Brain pericyte (primary cell): ENCODE measurements around the gene CDC6.

Experiments used
- DNase-seq: peaks from one replicate; pipeline ENCODE4 v3.0.0-alpha.2; 2012; ENCODE audit warnings: low read depth, low spot score

The CDC6 gene, protein sequence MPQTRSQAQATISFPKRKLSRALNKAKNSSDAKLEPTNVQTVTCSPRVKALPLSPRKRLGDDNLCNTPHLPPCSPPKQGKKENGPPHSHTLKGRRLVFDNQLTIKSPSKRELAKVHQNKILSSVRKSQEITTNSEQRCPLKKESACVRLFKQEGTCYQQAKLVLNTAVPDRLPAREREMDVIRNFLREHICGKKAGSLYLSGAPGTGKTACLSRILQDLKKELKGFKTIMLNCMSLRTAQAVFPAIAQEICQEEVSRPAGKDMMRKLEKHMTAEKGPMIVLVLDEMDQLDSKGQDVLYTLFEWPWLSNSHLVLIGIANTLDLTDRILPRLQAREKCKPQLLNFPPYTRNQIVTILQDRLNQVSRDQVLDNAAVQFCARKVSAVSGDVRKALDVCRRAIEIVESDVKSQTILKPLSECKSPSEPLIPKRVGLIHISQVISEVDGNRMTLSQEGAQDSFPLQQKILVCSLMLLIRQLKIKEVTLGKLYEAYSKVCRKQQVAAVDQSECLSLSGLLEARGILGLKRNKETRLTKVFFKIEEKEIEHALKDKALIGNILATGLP

DNA sequence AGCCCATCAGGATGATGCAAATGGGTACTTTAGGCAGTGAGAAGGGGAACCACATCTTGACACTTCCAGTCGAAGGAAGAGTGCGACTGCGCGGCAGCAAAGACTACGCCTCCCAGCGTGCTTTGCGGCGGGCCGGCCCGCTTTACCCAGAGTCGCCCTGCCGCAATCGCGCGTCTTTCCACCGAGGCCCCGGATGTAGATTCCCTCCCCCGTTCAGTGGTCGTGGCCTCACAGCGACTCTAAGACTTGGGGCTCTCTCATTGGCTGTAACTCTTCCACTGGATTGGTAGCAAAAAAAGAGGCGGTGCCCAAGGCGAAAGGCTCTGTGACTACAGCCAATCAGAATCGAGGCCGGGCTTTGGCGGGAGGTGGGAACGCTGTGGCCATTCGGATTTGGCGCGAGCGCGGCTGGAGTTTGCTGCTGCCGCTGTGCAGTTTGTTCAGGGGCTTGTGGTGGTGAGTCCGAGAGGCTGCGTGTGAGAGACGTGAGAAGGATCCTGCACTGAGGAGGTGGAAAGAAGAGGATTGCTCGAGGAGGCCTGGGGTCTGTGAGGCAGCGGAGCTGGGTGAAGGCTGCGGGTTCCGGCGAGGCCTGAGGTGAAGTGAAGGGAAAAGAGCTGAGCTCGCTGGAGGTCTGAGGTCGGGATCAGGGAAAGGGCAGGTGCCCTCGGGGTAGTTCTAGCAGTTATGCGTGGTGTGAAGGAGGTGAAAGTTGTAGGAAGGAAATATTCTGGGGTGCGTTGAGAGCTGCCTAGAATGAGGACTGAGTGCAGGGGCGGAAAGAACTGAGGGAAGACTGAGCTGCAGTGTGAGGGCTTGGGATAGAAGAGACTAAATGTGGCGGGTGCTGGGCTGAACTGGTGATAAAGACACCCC lies at the start of gene CDC6:
Gene CDC6 (plus strand): TSS at position 386 of the 876 bp plus-strand sequence. CDS start 1,542 bp downstream, outside the sequence.
- peak; percentile 97 for DNase-seq

DNA sequence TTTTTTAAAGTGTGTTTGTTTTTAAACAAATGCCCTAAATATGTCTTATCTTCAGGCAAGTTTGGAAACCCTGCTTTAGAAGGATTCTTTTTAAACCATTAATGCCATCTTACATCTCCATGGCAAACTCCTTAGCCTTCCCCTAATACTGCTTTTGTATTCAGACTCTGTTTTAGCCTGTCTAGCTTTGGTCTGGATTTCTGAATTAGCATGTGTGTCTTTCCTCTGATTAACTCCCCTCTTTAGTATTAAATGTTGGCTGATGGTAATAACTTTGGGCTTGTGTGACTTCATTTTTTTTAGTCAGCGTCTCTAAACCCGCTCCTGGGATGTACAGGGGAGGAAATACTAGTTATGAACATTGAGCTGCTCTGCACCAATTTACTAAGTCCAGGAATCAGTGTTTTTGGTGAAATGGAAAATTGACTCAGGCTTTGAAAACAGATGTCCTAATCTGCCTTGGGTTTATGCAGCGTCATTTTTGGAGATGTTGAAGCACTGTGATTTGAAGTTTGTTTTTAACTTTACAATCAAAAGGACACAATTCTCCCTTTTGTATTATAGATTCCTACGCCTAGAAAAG lies 46.3 kb upstream of the CDC6 start:
- no peak for DNase-seq

DNA sequence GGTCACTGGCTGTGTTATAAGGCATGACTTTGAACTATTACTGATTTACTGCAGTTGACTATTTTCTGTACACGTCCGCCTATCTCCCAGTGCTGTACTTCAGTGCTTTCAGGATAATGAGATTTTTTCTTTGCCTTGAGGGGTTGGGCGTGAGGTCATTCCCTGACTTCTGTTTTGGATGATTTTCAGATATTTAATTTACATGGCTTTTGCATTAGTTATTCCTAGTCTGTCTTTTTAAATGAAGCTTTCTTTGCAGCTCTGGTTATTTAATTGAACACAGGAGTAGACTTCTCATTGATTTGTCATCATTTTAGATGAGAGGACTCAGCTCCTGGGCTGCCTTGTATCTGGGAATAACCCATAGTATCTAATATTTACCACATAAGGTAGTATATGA lies 44.9 kb upstream of the CDC6 start:
- no peak for DNase-seq

DNA sequence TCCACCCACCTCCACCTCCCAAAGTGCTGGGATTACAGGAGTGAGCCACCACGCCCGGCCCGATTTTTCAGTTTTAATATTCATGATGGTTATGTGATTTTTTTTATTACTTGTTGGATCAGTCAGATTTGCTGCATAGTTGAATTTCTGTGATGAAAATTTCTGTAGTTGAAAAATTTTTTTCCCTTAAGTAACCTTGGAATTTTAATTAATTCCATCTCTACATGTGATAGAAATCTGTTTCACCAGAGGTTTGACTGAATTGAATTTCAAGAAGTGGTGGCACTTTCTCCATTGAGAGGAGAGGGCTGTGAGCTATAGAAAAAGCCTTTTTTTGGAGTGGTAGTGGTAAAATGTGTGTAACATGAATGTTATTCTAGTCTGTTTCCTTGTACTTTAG lies 43.9 kb upstream of the CDC6 start:
- DNase-seq = no peak

DNA sequence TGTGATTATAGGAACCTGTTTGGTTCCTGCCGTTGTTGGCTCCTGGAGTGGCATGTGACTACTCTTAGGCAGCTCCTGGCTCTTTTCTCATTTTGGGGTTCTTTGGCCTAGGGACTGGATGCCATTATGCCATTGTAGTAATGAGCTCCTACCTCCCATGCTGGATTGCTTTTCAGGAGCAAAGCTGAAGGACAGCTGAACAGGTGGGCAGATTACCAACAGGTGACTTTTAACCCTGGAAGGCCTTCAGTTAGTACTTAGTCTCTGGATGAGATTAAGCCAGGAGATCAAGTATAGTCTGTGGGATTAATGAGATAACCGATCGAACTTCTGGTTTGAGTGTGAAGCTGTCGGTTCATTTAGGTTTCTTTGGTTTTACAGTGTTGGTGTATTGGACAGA lies 43.4 kb upstream of the CDC6 start:
- DNase-seq = no peak

DNA sequence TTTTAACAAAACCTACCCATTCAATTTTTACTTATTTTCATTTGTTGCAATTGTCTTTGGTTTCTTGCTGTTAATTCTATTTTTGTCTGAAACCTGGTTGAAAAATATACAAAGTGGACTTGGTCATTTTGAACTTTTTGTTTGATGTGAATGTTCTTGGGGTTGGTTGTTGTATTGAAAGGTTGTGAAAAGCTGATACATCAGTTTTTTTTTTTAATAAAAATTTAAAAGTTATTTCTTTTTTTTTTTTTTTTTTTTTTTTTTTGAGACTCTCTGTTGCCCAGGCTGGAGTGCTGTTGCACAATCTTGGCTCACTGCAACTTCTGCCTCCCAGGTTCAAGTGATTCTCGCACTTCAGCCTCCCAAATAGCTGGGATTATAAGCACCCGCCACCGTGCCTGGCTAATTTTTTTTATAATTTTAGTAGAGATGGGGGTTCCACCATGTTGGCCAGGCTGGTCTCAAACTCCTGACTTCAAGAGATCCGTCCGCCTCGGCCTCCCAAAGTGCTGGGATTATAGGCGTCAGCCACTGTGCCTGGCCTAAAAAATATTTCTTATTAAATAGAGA lies 39.7 kb upstream of the CDC6 start:
- no peak for DNase-seq

DNA sequence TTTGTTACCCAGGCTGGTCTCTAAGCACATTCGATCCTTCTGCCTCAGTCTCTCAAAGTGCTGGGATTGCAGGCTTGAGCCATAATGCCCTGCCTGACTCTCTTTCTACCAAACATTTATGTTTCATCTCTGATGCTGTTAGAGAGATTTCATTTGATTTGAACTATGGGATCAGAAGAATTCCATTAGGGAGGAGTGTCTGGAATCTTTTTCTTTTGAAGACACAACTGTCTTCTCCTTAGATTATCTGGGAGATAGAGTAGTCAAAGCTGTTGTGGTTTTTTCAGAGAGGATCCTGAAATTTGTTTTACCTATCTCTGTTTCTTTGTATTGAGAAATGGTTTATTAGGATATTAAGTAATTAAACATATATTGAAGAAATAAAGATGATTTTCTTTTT lies 39.2 kb upstream of the CDC6 start:
- DNase-seq = no peak

DNA sequence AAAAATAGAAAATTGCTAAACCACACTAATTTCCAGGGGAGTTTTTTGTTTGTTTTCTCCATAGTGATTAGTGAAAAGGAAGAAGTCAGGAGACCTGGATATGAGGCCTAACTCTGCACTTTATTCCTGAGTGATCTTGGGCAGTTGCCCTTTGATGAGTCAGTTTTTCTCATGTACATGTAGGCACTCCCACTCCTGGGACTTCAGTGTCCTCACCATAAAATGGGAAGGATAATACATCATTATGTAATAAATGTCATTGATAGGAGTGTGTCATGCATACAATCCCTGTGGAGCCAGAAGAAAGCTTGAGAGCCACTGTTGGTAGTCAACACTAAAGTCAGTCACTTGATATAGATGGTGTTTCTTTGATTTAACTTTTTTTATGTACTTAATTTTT lies 36.1 kb upstream of the CDC6 start:
- no peak for DNase-seq

DNA sequence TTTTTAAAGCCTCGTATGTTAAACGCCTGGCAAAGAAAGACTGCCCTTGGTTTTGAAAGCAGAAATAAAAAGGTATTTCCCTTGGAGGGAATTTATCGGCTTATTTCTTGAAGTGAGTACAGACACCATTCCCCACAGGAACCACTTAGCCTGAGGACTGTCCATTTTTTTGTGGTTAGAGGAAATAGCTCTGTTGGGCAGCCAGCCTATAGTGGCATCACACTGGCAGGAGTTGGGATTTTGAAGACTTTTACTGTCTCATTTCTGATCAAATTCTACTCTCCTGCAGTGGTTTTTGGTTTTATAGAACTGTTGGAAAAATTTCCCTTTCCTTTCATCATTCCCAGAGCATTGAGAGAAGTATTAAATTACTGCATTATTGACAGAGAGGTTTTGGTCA lies 34.1 kb upstream of the CDC6 start:
- no peak for DNase-seq

DNA sequence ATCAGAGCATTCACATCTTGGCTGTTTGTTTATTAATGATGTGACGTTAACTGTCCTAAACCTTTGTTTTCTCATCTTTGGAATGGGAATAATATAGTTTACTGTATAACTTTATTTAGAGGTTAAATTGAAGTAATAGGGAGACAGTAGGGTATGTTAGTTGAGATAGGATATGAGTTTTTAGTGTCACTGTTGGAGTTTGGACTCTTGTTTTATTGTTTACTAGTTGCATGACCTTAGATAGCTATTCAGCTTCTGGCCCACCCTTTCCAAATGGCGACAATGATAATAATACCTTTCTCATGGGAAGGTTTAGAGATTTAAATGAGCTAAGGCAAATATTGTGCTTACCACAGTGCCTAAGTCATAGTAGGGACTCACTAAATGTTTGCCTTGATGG lies 28.2 kb upstream of the CDC6 start:
- DNase-seq = no peak

DNA sequence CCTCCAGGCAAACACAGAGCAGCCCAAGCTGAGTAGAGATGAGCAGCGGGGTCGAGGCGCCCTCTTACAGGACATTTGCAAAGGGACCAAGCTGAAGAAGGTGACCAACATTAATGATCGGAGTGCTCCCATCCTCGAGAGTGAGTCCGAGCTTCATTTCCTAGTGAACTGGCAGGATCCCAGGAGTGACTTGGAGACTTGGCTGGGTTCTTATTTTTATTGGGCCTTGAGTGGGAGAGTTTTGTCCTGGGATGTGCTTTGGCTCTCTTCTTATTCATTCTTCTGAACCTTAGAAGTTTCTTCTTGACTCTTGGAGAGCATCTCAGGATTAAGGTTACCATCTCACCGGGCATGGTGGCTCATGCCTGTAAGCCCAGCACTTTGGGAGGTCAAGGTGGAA lies 27.2 kb upstream of the CDC6 start:
- DNase-seq = no peak

DNA sequence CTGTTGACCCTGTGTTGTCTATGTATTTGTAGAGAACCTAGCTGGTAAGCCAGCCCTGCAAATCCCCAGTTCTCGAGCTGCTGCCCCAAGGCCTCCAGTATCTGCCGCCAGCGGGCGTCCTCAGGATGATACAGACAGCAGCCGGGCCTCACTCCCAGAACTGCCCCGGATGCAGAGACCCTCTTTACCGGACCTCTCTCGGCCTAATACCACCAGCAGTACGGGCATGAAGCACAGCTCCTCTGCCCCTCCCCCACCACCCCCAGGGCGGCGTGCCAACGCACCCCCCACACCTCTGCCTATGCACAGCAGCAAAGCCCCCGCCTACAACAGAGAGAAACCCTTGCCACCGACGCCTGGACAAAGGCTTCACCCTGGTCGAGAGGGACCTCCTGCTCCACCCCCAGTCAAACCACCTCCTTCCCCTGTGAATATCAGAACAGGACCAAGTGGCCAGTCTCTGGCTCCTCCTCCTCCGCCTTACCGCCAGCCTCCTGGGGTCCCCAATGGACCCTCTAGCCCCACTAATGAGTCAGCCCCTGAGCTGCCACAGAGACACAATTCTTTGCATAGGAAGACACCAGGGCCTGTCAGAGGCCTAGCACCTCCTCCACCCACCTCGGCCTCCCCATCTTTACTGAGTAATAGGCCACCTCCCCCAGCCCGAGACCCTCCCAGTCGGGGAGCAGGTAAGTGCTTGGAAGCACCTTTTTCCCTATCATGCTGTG lies 23.1 kb upstream of the CDC6 start:
- no peak for DNase-seq

DNA sequence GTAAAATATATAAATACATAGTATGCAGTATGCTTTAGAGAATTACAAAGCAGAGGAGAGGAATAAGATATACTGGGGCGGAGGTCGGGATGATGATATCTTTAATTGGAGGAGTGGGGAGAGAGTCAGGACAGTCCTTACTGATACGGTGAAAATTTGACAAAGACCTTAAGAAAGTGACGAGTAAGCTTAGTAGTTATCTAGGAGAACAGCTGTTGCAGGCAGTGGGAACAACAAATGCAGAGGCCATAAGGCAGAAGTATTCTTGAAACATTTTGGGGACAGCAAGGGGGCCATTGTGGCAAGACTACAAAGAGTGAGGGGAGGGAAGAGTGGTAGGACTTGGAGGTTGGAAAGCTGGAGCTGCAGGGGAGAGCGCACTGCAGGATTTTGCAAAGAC lies 22.3 kb upstream of the CDC6 start:
- no peak for DNase-seq

DNA sequence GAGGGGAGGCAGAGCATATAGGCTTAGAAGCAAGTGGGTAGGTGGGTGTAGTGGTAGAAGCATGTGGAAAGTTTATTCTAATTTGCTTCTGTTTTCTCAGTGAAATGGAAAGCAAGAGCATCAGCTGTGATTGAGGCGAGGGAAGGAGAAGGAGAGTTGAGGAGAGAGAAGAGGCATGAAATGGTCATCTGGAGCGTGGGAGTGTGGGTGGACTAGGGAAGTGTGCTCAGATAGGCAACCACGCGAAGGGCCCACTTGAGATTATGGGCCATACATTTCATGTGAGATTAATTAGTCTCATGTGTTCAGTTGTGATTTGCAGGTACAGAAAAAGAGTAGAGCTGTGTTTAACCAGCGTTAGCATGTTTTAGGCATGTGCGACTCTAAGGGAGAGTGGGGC lies 20.8 kb upstream of the CDC6 start:
- DNase-seq = no peak

DNA sequence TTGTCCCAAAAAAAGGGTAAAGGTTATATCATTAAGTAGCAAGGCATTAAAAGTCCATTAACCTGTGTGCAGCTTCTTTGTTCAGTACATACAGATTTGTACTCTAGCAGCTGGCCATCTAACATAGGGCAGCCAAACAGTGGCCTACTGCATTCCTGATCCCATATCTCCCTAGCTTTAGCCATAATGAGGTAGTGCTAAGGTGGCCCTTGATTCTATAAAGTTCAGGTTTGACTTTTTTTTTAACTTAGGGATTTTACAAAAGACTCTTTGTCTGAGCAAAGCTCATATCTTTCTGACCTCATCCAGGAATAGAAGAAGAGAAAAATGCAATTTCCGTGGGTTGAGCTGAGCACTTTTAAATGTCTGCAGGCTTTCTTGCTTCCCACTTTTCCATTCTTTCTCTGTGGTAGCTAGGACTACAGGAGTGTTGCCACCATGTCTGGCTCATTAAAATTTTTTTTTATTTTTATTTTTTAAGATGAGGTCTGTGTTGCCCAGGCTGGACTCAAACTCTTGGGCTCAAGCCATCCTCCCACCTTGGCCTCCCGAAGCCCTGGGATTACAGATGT lies 19.5 kb upstream of the CDC6 start:
- no peak for DNase-seq

DNA sequence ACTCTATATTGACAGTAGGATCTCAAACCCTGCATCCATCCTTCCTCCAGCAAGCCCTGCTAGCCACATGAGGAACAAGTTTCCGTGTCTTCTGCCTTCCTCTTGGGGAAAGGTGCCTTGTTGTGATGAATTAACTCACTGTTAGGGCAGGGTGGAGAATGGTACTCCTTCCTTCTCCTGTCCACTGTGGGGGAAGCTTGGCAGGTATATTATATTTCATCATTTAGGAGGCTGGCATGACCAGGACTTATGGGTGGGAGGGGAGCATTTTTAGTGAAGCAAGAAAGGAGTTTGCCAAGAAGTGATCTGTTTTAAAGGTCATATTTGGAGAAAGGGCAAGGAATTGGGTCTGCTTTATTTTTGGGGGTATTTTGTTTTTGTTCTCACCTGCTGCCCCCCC lies 9.3 kb upstream of the CDC6 start:
- DNase-seq = no peak

DNA sequence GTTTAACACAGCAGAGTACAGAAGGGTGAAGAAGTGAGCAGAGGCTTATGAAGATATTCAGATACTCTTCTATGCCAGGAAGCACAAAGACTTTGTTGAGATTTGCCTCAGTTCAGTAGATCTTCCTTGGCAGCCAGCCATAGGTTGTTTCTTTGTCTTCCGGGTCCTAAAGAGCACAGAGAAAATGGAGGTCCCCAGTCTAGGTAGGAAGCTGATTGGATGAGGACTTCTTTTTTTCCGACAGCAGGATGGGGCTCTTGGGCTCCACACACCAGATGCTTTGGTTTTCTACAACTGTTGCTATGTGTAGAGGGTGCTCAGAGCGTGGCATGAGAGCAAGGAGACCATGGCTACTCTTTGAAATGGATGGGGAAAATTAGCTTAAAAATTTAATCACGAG lies 8.3 kb upstream of the CDC6 start:
- no peak for DNase-seq

DNA sequence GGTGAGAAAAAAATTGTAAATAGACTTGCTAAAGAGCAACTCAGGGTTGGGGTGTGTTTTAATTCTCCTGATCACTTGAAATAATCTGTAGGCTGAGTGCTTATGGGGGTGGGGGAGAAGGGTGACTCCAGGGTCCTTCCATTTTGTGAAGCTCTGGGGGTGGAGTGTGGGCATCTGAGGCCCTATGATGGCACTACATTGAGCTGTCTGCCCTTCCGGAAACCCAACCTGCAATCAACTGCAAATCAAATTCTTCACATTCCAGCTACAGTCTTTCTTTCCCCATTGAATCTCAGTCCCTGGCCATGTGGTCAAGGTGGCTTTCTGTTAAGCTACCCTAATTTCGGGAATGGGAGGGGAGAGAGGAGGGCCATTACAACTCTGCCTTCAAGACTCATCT lies 6.0 kb upstream of the CDC6 start:
- no peak for DNase-seq

DNA sequence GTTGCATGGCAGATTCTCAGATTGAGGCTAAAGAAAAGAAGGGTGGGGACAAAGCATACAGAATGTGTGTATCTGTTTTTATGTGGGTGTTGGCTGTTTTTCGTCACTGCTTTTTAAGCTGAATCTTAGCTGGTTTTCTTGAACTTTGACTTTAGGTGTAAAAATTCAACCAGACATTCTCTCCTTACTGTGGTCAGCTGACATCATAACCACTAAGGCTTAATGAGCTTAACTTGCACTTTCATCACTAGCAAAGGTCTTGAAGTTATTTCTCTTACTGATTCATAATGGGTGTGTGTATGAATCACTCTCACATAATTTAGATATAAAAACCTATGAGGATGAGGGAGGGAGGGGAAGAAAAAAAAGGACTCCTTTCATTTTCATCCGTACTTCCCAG lies 4.0 kb upstream of the CDC6 start:
- no peak for DNase-seq

DNA sequence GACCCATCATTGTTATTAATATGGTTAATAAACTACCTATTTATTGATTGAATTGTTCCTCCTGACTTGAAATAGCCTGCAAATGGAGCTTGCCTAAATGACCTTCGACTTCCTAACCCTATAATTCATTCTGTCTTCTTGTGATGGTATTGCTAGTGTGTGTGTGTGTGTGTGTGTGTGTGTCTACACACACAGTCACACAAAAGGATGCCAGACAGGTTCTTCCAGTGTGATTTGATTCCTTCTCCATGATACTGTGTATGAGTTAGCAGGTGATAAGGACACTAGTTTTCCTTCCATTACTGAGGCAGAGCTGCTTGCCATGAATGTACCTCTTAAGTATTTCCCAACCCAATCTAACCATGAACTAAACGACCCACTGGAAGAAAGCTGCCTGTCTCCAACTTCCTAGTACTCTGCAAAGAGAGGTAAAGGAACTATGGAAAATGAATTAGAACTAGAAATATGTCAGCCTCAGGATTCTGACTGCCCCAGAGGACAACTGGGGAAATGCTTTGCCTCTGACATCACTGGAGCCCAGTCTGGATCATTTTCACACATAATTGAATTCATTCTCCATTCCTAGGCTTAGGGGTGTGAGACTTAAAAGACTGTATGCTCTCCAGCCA lies 3.5 kb upstream of the CDC6 start:
- no peak for DNase-seq
